K562 (cell line): ENCODE data around the gene PGR. TPM values are rescaled to one million over a fixed set of nuclear protein-coding genes. Genes with fewer than 3 reads are reported as not detected.

Source experiments
- ATAC-seq: fragments of 200-7000 bp; cut with Tn5 transposase; 3 replicates; pipeline ENCODE4 v1.9.1; 2020; ENCODE audit warnings: moderate library complexity
- BruUV-seq: library from RNA; stranded (reverse); fragments of 400-500 nt; replicated peaks from 2 replicates; lab custom pipeline; 2021; lab: Mats Ljungman, UMichigan
- CTCF ChIA-PET: fragments of 300-600 bp; formaldehyde crosslinking; extraction: SDS; loops from one replicate; lab custom pipeline; 2021; ENCODE audit warnings: low intra/inter-chr PET ratio; lab: Yijun Ruan, JAX
- POLR2A ChIA-PET: fragments of 300-600, 350-650 bp; sonication (Branson Sonifier 250); formaldehyde crosslinking; extraction: SDS; loops from one replicate; lab custom pipeline; 2021; ENCODE audit warnings: antibody characterized with exemption, inconsistent platforms; lab: Yijun Ruan, JAX
- DNase-seq, 4 experiments: peaks; one replicate each; pipeline versions ENCODE4 v3.0.0 to v3.0.0-alpha.2; 2011 to 2018; ENCODE audit warnings: low spot score in 3 of 4, mixed read lengths in 3 of 4; ENCODE audit errors: extremely low read depth in 1 of 4
- FAIRE-seq: peaks from 2 replicates; lab custom pipeline; 2011; peaks lifted over from hg19 to GRCh38; lab: Jason Lieb, UNC
- H2AFZ ChIP-seq: 2 replicates; pipeline ENCODE4 v1.6.0; 2011; ENCODE audit warnings: low read depth, low read length, control low read depth, inconsistent platforms
- H3K27ac ChIP-seq: fragments of 200-600 bp; 3 replicates; pipeline ENCODE4 v1.8.0; 2011; ENCODE audit warnings: low read depth, mild to moderate bottlenecking, control low read depth, inconsistent platforms, low read length, moderate library complexity, mixed read lengths; ENCODE audit errors: extremely low read depth
- H3K27me3 ChIP-seq, 2 experiments: fragments of 300-600 bp in 1 of 2; 2 replicates in 1 of 2; 3 replicates in 1 of 2; pipeline versions ENCODE4 v1.6.0 to v1.8.0; 2011; ENCODE audit warnings: inconsistent platforms in 2 of 2, low read length in 2 of 2, mild to moderate bottlenecking in 1 of 2, mixed read lengths in 1 of 2, moderate library complexity in 1 of 2; ENCODE audit not compliant: control insufficient read depth in 2 of 2, insufficient read depth in 2 of 2
- H3K36me3 ChIP-seq: fragments of 300-600 bp; 3 replicates; pipeline ENCODE4 v1.8.0; 2011; ENCODE audit warnings: mild to moderate bottlenecking, low read length, inconsistent platforms; ENCODE audit not compliant: control insufficient read depth, insufficient read depth
- H3K4me1 ChIP-seq, 2 experiments: fragments of 200-600 bp in 1 of 2; replicated peaks in 1 of 2; 2 replicates in 1 of 2; 3 replicates in 1 of 2; pipeline versions ENCODE4 v1.5.1 to v1.8.0; 2011; ENCODE audit warnings: inconsistent platforms in 2 of 2, low read length in 2 of 2, mild to moderate bottlenecking in 1 of 2, mixed read lengths in 1 of 2, moderate library complexity in 1 of 2; ENCODE audit not compliant: control insufficient read depth in 2 of 2, insufficient read depth in 2 of 2
- H3K4me2 ChIP-seq: 2 replicates; pipeline ENCODE4 v1.6.1; 2011; ENCODE audit warnings: low read length, control low read depth, inconsistent platforms, mixed read lengths; ENCODE audit not compliant: insufficient read depth
- H3K4me3 ChIP-seq: fragments of 200-600 bp; sonication (generic), shearing (Covaris generic); 2 replicates; pipeline ENCODE4 v1.5.1; 2016; ENCODE audit warnings: control low read depth, inconsistent platforms
- H3K79me2 ChIP-seq: fragments of 200-600 bp; 3 replicates; pipeline ENCODE4 v1.8.0; 2011; ENCODE audit warnings: low read length, inconsistent platforms; ENCODE audit not compliant: control insufficient read depth, insufficient read depth
- H3K9ac ChIP-seq, 2 experiments: 2 replicates each; pipeline versions ENCODE4 v1.6.0 to v1.6.1; 2011; ENCODE audit warnings: low read depth in 2 of 2, low read length in 2 of 2, control low read depth in 1 of 2, inconsistent platforms in 1 of 2, mild to moderate bottlenecking in 1 of 2, mixed read lengths in 1 of 2; ENCODE audit not compliant: insufficient read depth in 1 of 2
- H3K9me1 ChIP-seq: one replicate; pipeline ENCODE4 v1.6.0; 2011; ENCODE audit warnings: inconsistent platforms, mild to moderate bottlenecking, low read length, moderate library complexity; ENCODE audit not compliant: control insufficient read depth, insufficient read depth
- H3K9me3 ChIP-seq: replicated peaks from 2 replicates; pipeline ENCODE4 v1.5.1; 2011; ENCODE audit warnings: low read depth, low read length, inconsistent platforms; ENCODE audit not compliant: control insufficient read depth, insufficient read depth
- H4K20me1 ChIP-seq: replicated peaks from 2 replicates; pipeline ENCODE4 v1.6.1; 2011; ENCODE audit warnings: low read length, inconsistent platforms, mixed read lengths; ENCODE audit not compliant: control insufficient read depth, insufficient read depth
- CXXC5 ChIP-seq: fragments of 250-450 bp; sonication (Bioruptor Pico); IDR thresholded peaks from 2 replicates; pipeline ENCODE4 v1.8.0; 2022; ENCODE audit warnings: inconsistent platforms, mild to moderate bottlenecking, moderate library complexity
- DEAF1 ChIP-seq: fragments of 450-650 bp; formaldehyde crosslinking; IDR thresholded peaks from 2 replicates; pipeline ENCODE4 v1.4.0; 2020; ENCODE audit warnings: mild to moderate bottlenecking, moderate library complexity
- ELK1 ChIP-seq: sonication (generic); formaldehyde crosslinking; IDR thresholded peaks from 2 replicates; pipeline ENCODE4 v1.8.1; 2022; ENCODE audit warnings: missing genetic modification reagents
- FOXP4 ChIP-seq: sonication (generic); formaldehyde crosslinking; IDR thresholded peaks from 2 replicates; pipeline ENCODE4 v1.8.0; 2022; ENCODE audit warnings: mild to moderate bottlenecking, missing genetic modification reagents, borderline replicate concordance
- GATA2 ChIP-seq: sonication (generic); formaldehyde crosslinking; IDR thresholded peaks from 2 replicates; pipeline ENCODE4 v1.4.0; 2020; ENCODE audit warnings: mild to moderate bottlenecking, missing genetic modification reagents
- HDGF ChIP-seq: fragments of 450-650 bp; IDR thresholded peaks from 2 replicates; pipeline ENCODE4 v1.6.1; 2016
- HMGXB4 ChIP-seq: sonication (generic); formaldehyde crosslinking; IDR thresholded peaks from 2 replicates; pipeline ENCODE4 v1.8.1; 2023; ENCODE audit warnings: mild to moderate bottlenecking, missing genetic modification reagents
- NFIX ChIP-seq: fragments of 250-450 bp; sonication (Bioruptor Pico); IDR thresholded peaks from 2 replicates; pipeline ENCODE4 v1.4.0; 2020; ENCODE audit warnings: low read depth, mild to moderate bottlenecking, moderate library complexity
- SP2 ChIP-seq: IDR thresholded peaks from 2 replicates; pipeline ENCODE4 v1.6.1; 2011; ENCODE audit warnings: mild to moderate bottlenecking, low read depth, low read length, moderate library complexity; ENCODE audit not compliant: poor library complexity, severe bottlenecking; ENCODE audit errors: extremely low read depth
- TCF15 ChIP-seq: fragments of 250-450 bp; sonication (Bioruptor Pico); IDR thresholded peaks from 2 replicates; pipeline ENCODE4 v1.8.0; 2022; ENCODE audit warnings: moderate library complexity, mild to moderate bottlenecking, inconsistent platforms
- ZBTB2 ChIP-seq: fragments of 450-650 bp; IDR thresholded peaks from 2 replicates; pipeline ENCODE4 v1.6.1; 2016; ENCODE audit warnings: antibody characterized with exemption
- ZC3H8 ChIP-seq: fragments of 450-650 bp; IDR thresholded peaks from 2 replicates; pipeline ENCODE4 v1.6.1; 2017
- ZNF174 ChIP-seq: fragments of 250-450 bp; sonication (Bioruptor Pico); IDR thresholded peaks from 2 replicates; pipeline ENCODE4 v1.4.0; 2020; ENCODE audit warnings: mild to moderate bottlenecking
- ZNF217 ChIP-seq: sonication (generic); formaldehyde crosslinking; IDR thresholded peaks from 2 replicates; pipeline ENCODE4 v1.8.0; 2022; ENCODE audit warnings: mild to moderate bottlenecking, missing genetic modification reagents
- ZNF780A ChIP-seq: fragments of 250-450 bp; sonication (Bioruptor Pico); IDR thresholded peaks from 2 replicates; pipeline ENCODE4 v1.5.0; 2021; ENCODE audit warnings: mild to moderate bottlenecking
- WGBS: fragments of 100-300 bp; shearing (Covaris generic); methylation state at CpG from one replicate; pipeline ENCODE4 v1.1.6; 2016; ENCODE audit warnings: low coverage, mixed read lengths; ENCODE audit not compliant: insufficient coverage; ENCODE audit errors: missing lambda C conversion rate; 5-methylcytosine and 5-hydroxymethylcytosine counted together
- in situ Hi-C: fragments of 300-500 bp; cut with MboI; formaldehyde crosslinking; loops from 4 replicates; pipeline ENCODE4 v1.15.0; 2018; ENCODE audit warnings: inconsistent platforms, mixed read lengths
- intact Hi-C: fragments of 100-400 bp; cut with micrococcal nuclease; formaldehyde crosslinking; loops from 2 replicates; pipeline ENCODE4 v1.14.2; 2022
- polyA plus RNA-seq, 8 experiments: library from polyadenylated mRNA; depleted of rRNA in 4 of 8; stranded (reverse) in 5 of 8; unstranded in 3 of 8; fragments of >200 nt; fragmentation: Nextera tagmentation in 2 of 8; fragmentation: Illumina TruSeq in 1 of 8; extraction: Ambion mirVana in 2 of 8; extraction: Trizol in 1 of 8; gene quantifications; 2 replicates each; pipeline versions ENCODE4 v1.2.1 to v1.2.3, GENCODE V29; 2011 to 2014; ENCODE audit warnings: inconsistent platforms in 1 of 8, missing spikeins in 1 of 8
- total RNA-seq, 7 experiments: library from RNA; depleted of rRNA in 6 of 7; stranded (reverse); fragments of >200 nt in 6 of 7; fragmentation: Illumina TruSeq in 2 of 7; extraction: Trizol in 2 of 7; gene quantifications; 2 replicates each; pipeline versions ENCODE4 v1.2.1 to v1.2.3, GENCODE V29; 2011 to 2021; ENCODE audit warnings: low replicate concordance in 1 of 7

The PGR gene
- total and polyA plus RNA-seq, 9 of the 15 experiments (the other 6 are each of a cell fraction or from before 2014, with no cell fraction given), result 0.43 to 2.4 (median 1.3) TPM

- FAIRE-seq, result no peak
- H4K20me1 ChIP-seq, result no peaks in the 10 kb centered on the region
- no TSS peak for BruUV-seq
- H3K27ac ChIP-seq, result no peak overlapping the region
- H3K9me3 ChIP-seq, result no peaks in the 10 kb centered on the region
- no peaks in the 10 kb centered on the region for H3K36me3 ChIP-seq
- no peak for DNase-seq
- no peak overlapping the region for H3K4me3 ChIP-seq
- no peak overlapping the region for H2AFZ ChIP-seq
- intact Hi-C loops (no loop called here), in situ Hi-C loops (no loop called here)
- H3K79me2 ChIP-seq, result no peaks in the 10 kb centered on the region
- no peak overlapping the region for H3K9ac ChIP-seq
- ChIA-PET CTCF (no interaction called here), POLR2A (no interaction called here)
- H3K4me2 ChIP-seq, result no peak overlapping the region
- no peaks in the 10 kb centered on the region for H3K4me1 ChIP-seq
- 34% methylated on average over 5 of the region's 5 CpGs for WGBS
- H3K27me3 ChIP-seq, result no peaks in the 10 kb centered on the region
- ATAC-seq, result no peak
- no peaks in the 10 kb centered on the region for H3K9me1 ChIP-seq
- TF ChIP-seq NFIX (CRISPR knock-in tag), result no peak
- TF ChIP-seq FOXP4 (CRISPR knock-in tag), result no peak
- TF ChIP-seq GATA2 (CRISPR knock-in tag), result no peak
- no peak for TF ChIP-seq ZC3H8
- TF ChIP-seq TCF15 (CRISPR knock-in tag), result no peak
- no peak for TF ChIP-seq ZNF174 (CRISPR knock-in tag)
- TF ChIP-seq ELK1 (CRISPR knock-in tag), result no peak
- no peak for TF ChIP-seq ZNF217 (CRISPR knock-in tag)
- no peak for TF ChIP-seq ZBTB2
- TF ChIP-seq CXXC5 (CRISPR knock-in tag), result no peak
- no peak for TF ChIP-seq ZNF780A (CRISPR knock-in tag)
- no peak for TF ChIP-seq DEAF1 (CRISPR knock-in tag)
- TF ChIP-seq HDGF, result no peak
- TF ChIP-seq SP2, result no peak
- TF ChIP-seq HMGXB4 (CRISPR knock-in tag), result no peak
Measured at GRCh38 chr11:101090679-101091270, 38.8 kb downstream of the PGR start.
